Measurements from ENCODE around the gene DDI2.

DNA sequence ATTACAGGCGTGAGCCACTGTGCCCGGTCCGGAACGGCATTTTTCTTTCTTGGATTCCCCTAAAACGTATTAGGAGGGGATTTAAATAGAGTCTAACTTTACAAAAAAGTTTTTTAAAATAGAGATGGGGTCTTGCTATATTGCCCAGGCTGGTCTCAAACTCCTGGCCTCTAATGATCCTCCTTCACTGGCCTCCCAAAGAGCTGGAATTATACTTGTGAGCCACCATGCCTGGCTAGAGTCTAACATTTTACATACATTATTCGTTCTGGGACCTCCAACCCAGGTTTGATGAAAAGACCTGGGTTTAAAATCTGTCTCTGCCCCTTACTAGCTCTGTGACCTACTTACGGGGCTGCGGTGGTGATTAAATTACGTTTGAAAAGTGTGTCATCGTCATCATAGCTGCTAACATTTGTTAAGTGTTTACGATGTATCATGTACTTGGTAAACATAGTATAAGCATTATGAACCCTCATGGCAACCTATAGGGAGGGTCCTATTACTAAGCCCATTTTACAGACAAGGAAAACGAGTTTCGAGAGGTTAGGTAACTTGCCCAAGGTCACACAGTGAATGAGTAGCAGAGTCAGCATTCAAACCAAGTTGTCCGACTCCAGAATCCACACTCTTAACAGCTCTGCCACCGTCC lies 91.4 kb downstream of the DDI2 start:
- TF ChIP-seq, protein P1, sequence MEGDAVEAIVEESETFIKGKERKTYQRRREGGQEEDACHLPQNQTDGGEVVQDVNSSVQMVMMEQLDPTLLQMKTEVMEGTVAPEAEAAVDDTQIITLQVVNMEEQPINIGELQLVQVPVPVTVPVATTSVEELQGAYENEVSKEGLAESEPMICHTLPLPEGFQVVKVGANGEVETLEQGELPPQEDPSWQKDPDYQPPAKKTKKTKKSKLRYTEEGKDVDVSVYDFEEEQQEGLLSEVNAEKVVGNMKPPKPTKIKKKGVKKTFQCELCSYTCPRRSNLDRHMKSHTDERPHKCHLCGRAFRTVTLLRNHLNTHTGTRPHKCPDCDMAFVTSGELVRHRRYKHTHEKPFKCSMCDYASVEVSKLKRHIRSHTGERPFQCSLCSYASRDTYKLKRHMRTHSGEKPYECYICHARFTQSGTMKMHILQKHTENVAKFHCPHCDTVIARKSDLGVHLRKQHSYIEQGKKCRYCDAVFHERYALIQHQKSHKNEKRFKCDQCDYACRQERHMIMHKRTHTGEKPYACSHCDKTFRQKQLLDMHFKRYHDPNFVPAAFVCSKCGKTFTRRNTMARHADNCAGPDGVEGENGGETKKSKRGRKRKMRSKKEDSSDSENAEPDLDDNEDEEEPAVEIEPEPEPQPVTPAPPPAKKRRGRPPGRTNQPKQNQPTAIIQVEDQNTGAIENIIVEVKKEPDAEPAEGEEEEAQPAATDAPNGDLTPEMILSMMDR (optimal IDR thresholded peaks at IDR 0.05 in 1 of 3, IDR thresholded peaks at IDR 0.05 in 1 of 3, conservative IDR thresholded peaks at IDR 0.05 in 1 of 3; ENCODE audit: extremely low read depth in 1 of 3, insufficient read depth in 2 of 3, low read length in 3 of 3), result no peak
- no peak for TF ChIP-seq EZH2 (IDR thresholded peaks at IDR 0.05; ENCODE audit: low read length)

Data from keratinocyte (primary cell).